KMS-11 (cell line): ENCODE data around the gene PTPRQ.

Source experiments
- H2AFZ ChIP-seq: fragments of 200-600 bp; sonication (generic); 2 replicates; pipeline ENCODE4 v1.6.1; 2016; ENCODE audit warnings: antibody characterized with exemption, mixed run types, low read depth
- H3K27ac ChIP-seq: fragments of 200-600 bp; sonication (generic); 2 replicates; pipeline ENCODE4 v1.6.1; 2016; ENCODE audit warnings: mild to moderate bottlenecking, mixed run types
- H3K27me3 ChIP-seq: fragments of 200-600 bp; sonication (generic); 2 replicates; pipeline ENCODE4 v1.6.1; 2017; ENCODE audit warnings: mild to moderate bottlenecking, low read depth, mixed run types, moderate library complexity; ENCODE audit not compliant: insufficient read depth
- H3K36me3 ChIP-seq: fragments of 200-600 bp; sonication (generic); 2 replicates; pipeline ENCODE4 v1.6.1; 2017; ENCODE audit warnings: mild to moderate bottlenecking, mixed run types; ENCODE audit not compliant: insufficient read depth
- H3K4me1 ChIP-seq: fragments of 200-600 bp; sonication (generic); 2 replicates; pipeline ENCODE4 v1.6.1; 2016; ENCODE audit warnings: mild to moderate bottlenecking, low read depth, mixed run types; ENCODE audit not compliant: poor library complexity, severe bottlenecking
- H3K4me2 ChIP-seq: fragments of 200-600 bp; sonication (generic); 2 replicates; pipeline ENCODE4 v1.7.0; 2016; ENCODE audit warnings: mild to moderate bottlenecking, mixed run types
- H3K4me3 ChIP-seq: fragments of 200-600 bp; sonication (generic); IDR thresholded peaks from 2 replicates; pipeline ENCODE4 v1.6.1; 2017; ENCODE audit warnings: low read depth, low read length, mixed read lengths; ENCODE audit not compliant: insufficient read depth
- H3K79me2 ChIP-seq: fragments of 200-600 bp; sonication (generic); 2 replicates; pipeline ENCODE4 v1.6.1; 2016; ENCODE audit warnings: low read depth, mixed run types; ENCODE audit not compliant: insufficient read depth
- H3K9ac ChIP-seq: fragments of 200-600 bp; sonication (generic); 2 replicates; pipeline ENCODE4 v1.6.1; 2016; ENCODE audit warnings: mild to moderate bottlenecking, mixed run types
- H4K20me1 ChIP-seq: fragments of 200-600 bp; sonication (generic); 2 replicates; pipeline ENCODE4 v1.6.1; 2016; ENCODE audit warnings: mild to moderate bottlenecking, mixed run types; ENCODE audit not compliant: insufficient read depth
- TF ChIP-seq, protein P1 (sequence below): fragments of 200-600 bp; sonication (generic); conservative IDR thresholded peaks from 2 replicates; pipeline ENCODE4 v1.6.1; 2017; ENCODE audit warnings: low read depth, mild to moderate bottlenecking, antibody characterized with exemption, low read length, moderate library complexity, mixed read lengths

The PTPRQ gene

DNA sequence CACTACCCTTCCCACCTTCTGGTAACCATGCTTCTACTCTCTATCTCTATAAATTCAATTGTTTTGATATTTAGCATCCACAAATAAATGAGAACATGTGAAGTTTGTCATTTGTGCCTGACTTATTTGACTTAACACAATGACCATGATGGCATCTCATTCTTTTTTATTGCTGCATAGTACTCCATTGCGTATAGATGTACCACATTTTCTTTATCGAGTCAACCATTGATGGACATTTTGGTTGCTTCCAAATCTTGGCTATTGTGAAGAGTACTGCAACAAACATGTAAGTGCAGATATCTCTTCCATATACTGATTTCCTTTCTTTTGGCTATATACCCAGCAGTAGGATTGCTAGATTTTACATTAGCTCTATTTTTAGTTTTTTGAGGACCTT, 73.6 kb downstream of the PTPRQ start:
- H3K79me2 ChIP-seq = no peaks in the 10 kb centered on the region
- H3K4me2 ChIP-seq = no peak overlapping the region
- no peak overlapping the region for H3K27ac ChIP-seq
- H3K9ac ChIP-seq = no peak overlapping the region
- H3K4me1 ChIP-seq = no peaks in the 10 kb centered on the region
- no peak overlapping the region for H2AFZ ChIP-seq
- TF ChIP-seq, protein P1, sequence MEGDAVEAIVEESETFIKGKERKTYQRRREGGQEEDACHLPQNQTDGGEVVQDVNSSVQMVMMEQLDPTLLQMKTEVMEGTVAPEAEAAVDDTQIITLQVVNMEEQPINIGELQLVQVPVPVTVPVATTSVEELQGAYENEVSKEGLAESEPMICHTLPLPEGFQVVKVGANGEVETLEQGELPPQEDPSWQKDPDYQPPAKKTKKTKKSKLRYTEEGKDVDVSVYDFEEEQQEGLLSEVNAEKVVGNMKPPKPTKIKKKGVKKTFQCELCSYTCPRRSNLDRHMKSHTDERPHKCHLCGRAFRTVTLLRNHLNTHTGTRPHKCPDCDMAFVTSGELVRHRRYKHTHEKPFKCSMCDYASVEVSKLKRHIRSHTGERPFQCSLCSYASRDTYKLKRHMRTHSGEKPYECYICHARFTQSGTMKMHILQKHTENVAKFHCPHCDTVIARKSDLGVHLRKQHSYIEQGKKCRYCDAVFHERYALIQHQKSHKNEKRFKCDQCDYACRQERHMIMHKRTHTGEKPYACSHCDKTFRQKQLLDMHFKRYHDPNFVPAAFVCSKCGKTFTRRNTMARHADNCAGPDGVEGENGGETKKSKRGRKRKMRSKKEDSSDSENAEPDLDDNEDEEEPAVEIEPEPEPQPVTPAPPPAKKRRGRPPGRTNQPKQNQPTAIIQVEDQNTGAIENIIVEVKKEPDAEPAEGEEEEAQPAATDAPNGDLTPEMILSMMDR = no peak
- no peaks in the 10 kb centered on the region for H4K20me1 ChIP-seq
- H3K36me3 ChIP-seq = no peaks in the 10 kb centered on the region
- H3K4me3 ChIP-seq = no peak overlapping the region
- no peaks in the 10 kb centered on the region for H3K27me3 ChIP-seq

DNA sequence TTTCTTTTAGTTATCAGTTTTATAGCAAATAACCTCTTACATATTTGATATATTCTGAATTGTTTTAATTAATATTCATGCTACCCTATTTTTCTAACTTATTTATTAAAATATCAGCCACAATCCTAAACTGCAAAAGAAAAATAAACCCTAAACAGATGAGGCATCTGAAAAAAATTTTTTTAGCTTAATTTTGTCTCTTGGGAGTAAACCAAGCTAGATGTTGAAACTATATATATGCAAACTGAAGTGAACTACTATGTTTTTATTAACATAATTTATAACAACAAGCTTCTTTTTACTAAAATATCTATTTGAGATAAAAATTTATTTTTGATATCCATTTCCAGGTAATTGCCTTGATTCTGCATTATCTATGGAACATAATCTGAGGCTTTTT, 87.6 kb downstream of the PTPRQ start:
- TF ChIP-seq, protein P1 = no peak
- Histone ChIP-seq H3K4me3 (no peak overlapping the region), H3K79me2 (no peaks in the 10 kb centered on the region), H3K27me3 (no peaks in the 10 kb centered on the region), H4K20me1 (no peaks in the 10 kb centered on the region; the same call in 1 of the 2 replicates), H3K27ac (no peak overlapping the region), H3K9ac (no peak overlapping the region), H3K36me3 (no peaks in the 10 kb centered on the region), H3K4me1 (no peaks in the 10 kb centered on the region), H3K4me2 (no peak overlapping the region), H2AFZ (no peak overlapping the region)

DNA sequence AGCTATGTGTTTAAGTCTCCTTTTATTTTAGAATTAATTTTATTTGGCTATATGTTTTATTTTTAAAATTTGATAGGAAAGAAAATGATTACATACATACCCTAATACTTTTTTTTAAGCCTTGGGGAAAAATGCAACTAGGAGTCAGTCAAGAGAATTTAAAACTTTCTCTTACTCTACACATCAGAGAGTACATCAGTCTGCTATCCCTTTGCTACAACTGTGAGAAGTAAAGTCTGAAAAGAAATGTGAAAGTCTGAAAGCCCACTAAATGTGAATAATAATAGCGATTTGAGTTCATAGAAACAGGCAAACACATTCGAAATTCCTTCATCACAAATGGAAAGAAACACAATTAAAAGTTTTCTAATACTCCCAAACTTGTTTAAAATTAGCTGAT, 95.0 kb downstream of the PTPRQ start:
- Histone ChIP-seq H2AFZ (no peak overlapping the region), H3K79me2 (no peaks in the 10 kb centered on the region), H3K27me3 (no peaks in the 10 kb centered on the region), H3K36me3 (no peaks in the 10 kb centered on the region), H3K9ac (no peak overlapping the region), H4K20me1 (no peaks in the 10 kb centered on the region), H3K27ac (no peak overlapping the region), H3K4me1 (no peaks in the 10 kb centered on the region), H3K4me2 (no peak overlapping the region), H3K4me3 (no peak overlapping the region)
- TF ChIP-seq, protein P1 = no peak

DNA sequence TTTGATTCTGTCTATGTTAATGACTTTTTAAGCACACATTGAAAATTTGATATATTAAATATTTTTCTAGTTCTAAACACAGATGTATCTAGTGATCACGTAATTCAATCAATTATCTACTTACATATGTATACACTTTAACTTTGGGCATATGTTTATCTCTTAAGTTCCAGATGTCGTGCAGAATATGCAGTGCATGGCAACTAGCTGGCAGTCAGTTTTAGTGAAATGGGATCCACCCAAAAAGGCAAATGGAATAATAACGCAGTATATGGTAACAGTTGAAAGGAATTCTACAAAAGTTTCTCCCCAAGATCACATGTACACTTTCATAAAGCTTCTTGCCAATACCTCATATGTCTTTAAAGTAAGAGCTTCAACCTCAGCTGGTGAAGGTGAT, 105.3 kb downstream of the PTPRQ start:
- no peaks in the 10 kb centered on the region for H3K79me2 ChIP-seq

More for the DNA sequence above, 105.3 kb downstream of the PTPRQ start:
- H3K4me3 ChIP-seq = no peak overlapping the region
- no peak overlapping the region for H3K4me2 ChIP-seq
- H3K36me3 ChIP-seq = no peaks in the 10 kb centered on the region
- H3K27ac ChIP-seq = no peak overlapping the region
- H4K20me1 ChIP-seq = no peaks in the 10 kb centered on the region
- TF ChIP-seq, protein P1 = no peak
- no peak overlapping the region for H3K9ac ChIP-seq
- no peak overlapping the region for H2AFZ ChIP-seq
- no peaks in the 10 kb centered on the region for H3K4me1 ChIP-seq
- H3K27me3 ChIP-seq = no peaks in the 10 kb centered on the region
